ENCODE measurements around the gene VTCN1.

DNA sequence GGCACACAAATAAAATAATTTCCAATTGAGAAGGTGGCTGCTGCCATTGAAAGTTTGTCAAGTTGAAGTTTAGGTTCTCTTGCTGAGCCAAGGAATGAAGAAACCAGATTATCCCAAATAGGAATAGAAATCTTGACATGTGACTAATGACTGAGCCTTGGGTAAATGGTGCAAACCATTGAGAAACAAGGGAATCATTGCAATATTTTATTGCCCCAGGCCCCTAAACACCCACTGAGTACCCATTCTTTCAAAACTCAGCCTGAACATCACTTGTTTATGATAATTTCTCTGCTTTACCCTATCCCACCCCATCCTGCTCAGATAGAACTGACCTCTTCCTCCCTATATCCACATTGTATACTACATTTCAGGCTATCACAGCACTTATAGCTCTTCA, 46.6 kb upstream of the VTCN1 start:
- TF ChIP-seq POLR2AphosphoS5 (IDR thresholded peaks at IDR 0.05), result no peak
- TF ChIP-seq, protein P1, sequence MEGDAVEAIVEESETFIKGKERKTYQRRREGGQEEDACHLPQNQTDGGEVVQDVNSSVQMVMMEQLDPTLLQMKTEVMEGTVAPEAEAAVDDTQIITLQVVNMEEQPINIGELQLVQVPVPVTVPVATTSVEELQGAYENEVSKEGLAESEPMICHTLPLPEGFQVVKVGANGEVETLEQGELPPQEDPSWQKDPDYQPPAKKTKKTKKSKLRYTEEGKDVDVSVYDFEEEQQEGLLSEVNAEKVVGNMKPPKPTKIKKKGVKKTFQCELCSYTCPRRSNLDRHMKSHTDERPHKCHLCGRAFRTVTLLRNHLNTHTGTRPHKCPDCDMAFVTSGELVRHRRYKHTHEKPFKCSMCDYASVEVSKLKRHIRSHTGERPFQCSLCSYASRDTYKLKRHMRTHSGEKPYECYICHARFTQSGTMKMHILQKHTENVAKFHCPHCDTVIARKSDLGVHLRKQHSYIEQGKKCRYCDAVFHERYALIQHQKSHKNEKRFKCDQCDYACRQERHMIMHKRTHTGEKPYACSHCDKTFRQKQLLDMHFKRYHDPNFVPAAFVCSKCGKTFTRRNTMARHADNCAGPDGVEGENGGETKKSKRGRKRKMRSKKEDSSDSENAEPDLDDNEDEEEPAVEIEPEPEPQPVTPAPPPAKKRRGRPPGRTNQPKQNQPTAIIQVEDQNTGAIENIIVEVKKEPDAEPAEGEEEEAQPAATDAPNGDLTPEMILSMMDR (IDR thresholded peaks at IDR 0.05), result no peak
